SH-SY5Y (cell line): ENCODE data around the gene CAPN5.

Source experiments
- GATA2 ChIP-seq: IDR thresholded peaks from 2 replicates; pipeline ENCODE4 v1.6.1; 2011; ENCODE audit warnings: mild to moderate bottlenecking, low read depth, low read length
- GATA3 ChIP-seq: IDR thresholded peaks from 2 replicates; pipeline ENCODE4 v1.6.1; 2011; ENCODE audit warnings: low read depth, mild to moderate bottlenecking, low read length, moderate library complexity

Gene CAPN5

DNA sequence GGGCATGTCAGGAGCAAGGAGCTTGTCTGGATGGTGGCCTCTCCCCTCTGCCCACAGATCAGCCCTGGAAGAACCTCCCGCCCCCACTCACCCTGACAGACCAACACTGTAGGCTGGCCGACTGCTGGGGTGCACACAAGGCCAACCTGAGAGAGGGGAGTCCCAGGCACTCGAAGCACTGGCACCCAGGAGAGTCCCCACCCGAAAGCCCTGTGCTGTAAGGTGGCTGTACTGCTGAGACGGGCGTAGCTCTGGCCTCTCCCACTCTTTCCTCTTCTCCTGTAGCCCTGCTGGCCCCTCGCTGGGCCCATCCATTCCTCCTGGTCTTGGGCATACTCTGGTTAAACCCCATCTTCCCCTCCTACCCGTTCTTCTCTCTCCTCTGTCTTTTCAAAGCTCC, 101.0 kb downstream of the CAPN5 start:
- TF ChIP-seq GATA2 (no peak), GATA3 (no peak)

DNA sequence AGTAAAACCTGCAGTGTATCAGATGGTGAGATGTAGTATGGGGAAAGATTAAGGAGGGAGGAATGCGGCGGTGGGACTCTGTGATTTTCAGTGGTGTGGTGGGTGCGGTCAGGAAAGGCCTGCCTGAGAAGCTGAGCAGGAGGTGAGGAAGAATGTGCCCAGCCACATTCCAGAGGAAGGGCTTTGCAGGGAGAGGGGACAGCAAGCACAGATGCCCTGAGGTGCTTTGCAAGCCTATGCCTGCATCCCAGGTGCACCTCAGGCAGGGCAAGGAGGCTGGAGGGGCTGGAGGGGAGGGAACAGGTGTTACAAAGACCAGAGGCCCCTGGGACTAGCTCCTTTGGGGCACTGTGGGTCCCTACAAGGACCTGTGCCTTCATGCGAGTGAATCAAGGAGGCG, 103.3 kb downstream of the CAPN5 start:
- TF ChIP-seq GATA3 = no peak
- no peak for TF ChIP-seq GATA2

DNA sequence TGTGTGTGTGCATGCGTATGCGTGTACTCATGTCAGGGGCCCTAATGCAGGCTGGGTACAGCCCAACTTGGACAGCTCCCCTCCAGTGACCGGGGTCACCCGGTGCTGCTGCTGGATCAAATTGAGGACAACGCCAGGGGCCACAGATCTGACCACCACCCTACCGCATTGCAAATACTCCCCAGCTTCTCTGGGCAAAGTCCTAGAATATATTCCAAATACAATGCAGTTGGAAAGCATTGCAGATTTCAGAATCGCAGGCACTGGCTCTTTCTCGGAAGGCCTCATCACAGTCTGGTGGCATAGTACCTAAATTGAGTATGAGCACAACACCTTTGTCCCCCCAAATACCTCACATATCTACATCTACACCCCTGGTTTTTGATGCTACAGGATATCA, 104.5 kb downstream of the CAPN5 start:
- no peak for TF ChIP-seq GATA2
- TF ChIP-seq GATA3 = no peak

DNA sequence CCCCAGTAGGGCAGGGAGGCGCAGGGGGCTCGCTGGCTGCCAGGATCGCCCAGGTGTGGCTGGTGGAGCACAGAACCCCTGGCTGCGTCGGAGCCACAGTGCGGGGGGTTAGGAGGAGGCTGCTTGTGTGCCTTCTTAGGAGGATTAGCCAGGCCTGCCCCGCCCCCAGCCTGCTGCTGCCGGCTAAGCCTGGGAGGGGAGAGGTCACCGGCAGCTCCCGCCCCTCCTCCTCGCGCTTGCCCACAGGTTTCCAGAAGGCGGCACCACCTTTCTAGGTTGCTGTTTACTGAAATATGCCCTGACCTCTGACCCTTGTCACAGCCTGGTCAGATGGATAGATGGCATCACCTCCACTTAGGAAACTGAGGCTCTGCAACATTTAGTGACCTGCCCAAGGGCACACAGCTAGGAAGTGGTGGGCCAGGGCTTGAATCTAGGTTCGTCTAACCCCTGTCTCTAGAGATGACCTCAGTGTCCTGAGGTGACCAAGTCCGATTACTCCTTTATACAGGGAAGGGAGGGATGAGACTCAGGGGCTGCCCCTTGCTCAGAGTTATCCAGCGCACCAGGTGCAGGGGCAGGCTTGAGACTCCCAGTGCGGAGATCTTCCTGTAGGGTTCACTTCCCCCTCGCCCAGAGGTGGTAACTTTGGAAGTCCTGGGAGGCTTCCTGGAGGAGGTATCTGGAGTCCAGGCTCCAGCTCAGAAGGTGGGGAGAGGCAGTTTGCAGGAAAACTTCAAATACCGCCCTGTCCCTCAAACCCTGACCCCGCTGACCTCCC, 105.3 kb downstream of the CAPN5 start:
- TF ChIP-seq GATA3 (no peak), GATA2 (no peak)

DNA sequence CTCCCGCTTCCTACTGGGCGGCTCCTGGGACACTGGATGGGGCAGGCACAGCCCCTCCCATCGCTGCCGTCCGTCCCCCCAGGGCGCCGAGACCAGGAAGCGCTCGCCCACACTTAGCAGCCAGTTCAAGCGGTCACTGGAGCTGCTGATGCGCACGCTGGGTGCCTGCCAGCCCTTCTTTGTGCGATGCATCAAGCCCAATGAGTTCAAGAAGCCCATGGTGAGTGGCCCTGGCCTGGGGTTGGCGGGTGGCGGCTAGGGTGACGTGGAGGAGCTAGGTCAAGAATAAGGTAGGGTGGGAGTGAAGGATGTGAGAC, 105.9 kb downstream of the CAPN5 start:
- TF ChIP-seq GATA2 (no peak), GATA3 (no peak)

DNA sequence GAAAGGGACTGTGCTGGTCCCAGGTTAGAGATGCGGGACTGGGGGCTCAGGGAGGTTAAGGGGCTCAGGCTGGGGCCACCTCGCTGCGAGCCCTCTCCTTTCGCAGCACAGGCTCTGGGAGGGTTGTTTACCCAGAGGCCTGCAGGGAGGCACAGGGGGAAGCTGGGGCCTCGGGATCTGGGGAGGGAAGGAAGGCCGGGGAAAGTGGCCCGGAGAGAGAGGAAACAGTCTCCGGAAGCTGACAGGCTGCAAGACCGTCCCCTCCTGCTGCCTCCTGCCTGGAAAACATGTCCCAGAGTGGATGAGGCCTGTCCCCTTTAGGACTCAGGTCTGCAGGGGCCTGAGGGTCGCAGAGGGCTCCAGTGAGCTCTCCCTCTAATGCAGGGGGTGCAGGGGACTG, 106.7 kb downstream of the CAPN5 start:
- TF ChIP-seq GATA3 (no peak), GATA2 (no peak)

DNA sequence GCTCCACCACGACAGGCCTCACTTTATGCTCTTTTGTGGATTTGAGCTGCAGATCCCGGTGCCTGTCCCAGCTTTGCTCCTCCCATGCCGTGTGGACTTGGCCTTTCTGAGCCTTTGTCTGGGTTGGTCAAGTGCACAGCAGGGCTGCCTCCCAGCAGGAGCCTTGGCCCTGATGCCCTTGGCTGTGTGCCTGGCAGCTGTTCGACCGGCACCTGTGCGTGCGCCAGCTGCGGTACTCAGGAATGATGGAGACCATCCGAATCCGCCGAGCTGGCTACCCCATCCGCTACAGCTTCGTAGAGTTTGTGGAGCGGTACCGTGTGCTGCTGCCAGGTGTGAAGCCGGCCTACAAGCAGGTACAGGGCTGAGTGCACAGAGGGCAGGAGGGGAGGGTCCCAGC, 107.8 kb downstream of the CAPN5 start:
- TF ChIP-seq GATA2 (no peak), GATA3 (no peak)

DNA sequence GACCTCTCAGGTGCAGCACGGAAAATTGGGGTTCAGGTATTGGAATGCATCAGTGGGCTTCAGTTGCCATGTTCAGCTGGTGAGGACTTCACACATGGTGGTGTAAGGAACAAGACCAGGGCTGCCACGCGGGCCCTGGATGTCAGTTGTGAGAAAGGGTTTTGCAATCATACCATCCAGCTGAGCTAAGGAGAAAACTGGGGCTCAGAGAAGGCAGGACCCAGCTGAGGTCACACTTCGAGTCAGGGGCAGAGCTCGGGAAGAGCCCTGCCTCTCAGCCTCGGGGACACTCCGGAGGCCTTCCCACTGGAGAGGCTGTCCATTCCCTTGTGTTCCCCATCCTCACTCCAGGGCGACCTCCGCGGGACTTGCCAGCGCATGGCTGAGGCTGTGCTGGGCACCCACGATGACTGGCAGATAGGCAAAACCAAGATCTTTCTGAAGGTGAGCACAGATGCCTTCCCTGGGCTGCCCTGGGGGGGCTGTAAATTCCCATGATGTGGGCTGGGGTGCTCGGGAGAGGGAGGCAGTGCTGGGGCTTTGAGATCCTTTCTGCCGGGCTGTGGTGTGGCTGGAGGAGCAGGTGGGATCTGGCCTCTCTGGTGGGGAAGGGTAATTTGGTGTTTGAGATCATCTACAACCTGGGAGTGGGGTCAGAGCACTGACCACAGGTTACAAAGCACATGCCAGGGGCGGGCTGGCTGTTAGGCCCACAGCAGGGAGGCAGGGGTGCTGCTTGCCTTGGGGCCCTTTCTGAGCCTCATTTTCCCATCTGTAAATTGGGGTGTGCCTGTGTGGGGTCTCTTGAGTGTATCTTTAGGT, 108.5 kb downstream of the CAPN5 start:
- TF ChIP-seq GATA2 (no peak), GATA3 (no peak)
